RPMI7951 (cell line): ENCODE data around the gene USP12. TPM values are rescaled to one million over a fixed set of nuclear protein-coding genes. Genes with fewer than 3 reads are reported as not detected.
"Not testable (repeated sequence)": the region's sequence is repeated elsewhere in the genome, so short reads cannot be mapped to it uniquely, and the experiment has no call there.

Experiments
- DNase-seq: peaks from one replicate; pipeline ENCODE4 v3.0.0-alpha.2; 2012; ENCODE audit warnings: low read depth
- total RNA-seq: library from RNA; depleted of rRNA; stranded (reverse); fragments of >200 nt; shearing (Covaris generic); gene quantifications from 2 replicates; pipeline ENCODE4 v1.2.3, GENCODE V29; 2014

USP12 gene
- total RNA-seq, 1 experiment from 2014 or later, result 16.6 TPM

DNA sequence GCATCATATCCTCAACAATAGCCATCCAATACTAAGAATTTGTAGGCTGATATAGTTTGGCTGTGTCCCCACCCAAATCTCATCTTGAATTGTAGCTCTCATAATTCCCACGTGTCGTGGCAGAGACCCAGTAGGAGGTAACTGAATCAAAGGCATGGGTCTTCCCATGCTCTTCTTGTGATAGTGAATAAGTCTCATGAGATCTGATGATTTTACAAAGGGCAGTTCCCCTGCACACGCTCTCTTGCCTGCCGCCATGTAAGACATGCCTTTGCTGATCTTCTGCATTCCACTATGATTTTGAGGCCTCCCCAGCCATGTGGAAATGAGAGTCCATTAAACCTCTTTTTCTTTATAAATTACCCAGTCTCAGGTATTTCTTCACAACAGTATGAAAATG lies 48.2 kb downstream of the USP12 start:
- not testable (repeated sequence) for DNase-seq

DNA sequence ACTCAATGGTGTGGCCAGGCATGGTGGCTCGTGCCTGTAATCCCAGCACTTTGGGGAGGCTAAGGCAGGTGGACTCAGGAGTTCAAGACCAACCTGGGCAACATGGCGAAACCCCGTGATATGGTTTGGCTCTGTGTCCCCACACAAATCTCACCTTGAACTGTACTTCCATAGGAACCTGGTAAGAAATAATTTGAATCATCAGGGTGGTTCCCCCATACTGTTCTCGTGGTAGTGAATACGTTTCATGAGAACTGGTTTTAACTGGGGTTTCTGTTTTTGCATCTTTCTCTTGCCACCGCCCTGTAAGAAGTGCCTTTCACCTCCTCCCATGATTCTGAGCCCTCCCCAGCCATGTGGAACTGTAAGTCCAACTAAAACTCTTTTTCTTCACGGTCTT lies 49.6 kb downstream of the USP12 start:
- no peak for DNase-seq

DNA sequence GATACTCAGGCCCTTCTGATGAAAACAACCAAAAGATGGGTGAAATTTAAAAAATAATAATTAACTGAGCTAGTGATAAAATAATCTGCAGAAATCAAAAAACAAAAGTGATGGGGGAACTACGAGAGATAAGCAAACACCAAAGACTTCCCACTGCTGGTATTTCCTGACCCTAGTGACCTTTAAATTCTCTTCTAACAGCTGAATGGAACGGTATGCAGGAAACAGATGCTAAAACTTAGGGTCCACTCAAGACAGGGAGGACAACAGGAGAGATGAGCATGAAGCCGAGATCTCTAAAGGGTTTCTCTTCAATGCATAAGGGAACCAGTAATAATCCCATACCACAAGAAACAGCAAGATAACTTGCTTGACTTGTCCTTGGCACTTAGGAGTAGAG lies 50.8 kb downstream of the USP12 start:
- DNase-seq, result no peak

GRCh38 chr13:27120011-27120410 lies 51.6 kb downstream of the USP12 start:
- no peak for DNase-seq

DNA sequence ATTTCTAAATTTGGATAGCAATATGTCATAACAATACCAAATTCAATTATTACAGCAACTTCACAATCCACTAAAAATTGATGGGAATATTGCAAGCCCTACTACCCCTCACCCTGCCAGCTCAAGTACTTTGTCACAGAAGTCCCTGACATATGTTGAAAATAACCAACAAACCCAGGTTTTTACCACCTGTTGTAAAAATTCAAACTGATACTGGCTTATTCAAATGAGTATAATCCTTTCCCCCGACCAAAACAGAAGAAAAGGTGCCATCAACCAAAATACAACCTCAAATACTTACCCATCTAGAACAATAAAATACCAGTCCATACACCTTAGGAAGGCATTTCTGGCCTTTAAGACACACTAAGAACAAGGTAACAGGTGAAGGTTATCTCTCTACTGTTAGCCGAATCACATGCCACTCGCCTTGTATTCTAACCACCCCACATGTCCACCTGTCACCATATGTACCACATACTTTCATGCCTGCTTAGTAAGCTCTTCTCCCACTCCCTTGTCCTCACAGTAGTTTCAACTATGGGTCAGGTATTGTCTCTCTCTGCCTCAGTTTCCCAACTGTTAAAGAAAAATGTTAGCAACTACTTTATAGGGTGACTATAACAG lies 53.1 kb downstream of the USP12 start:
- no peak for DNase-seq

DNA sequence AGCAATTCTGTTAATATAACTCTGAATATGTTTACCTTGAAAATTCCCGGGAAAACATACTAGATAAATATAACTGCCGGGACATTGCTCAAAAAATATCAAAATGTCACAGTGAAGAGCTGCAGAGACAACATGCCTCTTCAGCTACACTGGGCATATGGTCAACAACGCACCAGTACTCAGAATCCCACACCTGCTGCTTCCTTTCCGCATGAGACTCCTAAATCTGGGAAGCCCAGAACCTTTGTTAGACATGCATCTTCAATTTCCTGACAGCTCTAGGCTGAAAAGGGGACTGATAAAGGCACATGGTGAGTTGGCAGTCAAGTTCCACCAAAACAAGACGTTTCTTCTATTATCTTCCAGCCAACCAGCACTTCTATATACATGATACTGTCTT lies 53.7 kb downstream of the USP12 start:
- DNase-seq, result no peak

GRCh38 chr13:27117158-27117557 lies 54.5 kb downstream of the USP12 start:
- DNase-seq, result no peak

- DNase-seq, result no peak
These were observed 58.2 kb downstream of the USP12 start for GRCh38 chr13:27113436-27113835.

- no peak for DNase-seq
These were observed 59.6 kb downstream of the USP12 start for GRCh38 chr13:27112006-27112405.

DNA sequence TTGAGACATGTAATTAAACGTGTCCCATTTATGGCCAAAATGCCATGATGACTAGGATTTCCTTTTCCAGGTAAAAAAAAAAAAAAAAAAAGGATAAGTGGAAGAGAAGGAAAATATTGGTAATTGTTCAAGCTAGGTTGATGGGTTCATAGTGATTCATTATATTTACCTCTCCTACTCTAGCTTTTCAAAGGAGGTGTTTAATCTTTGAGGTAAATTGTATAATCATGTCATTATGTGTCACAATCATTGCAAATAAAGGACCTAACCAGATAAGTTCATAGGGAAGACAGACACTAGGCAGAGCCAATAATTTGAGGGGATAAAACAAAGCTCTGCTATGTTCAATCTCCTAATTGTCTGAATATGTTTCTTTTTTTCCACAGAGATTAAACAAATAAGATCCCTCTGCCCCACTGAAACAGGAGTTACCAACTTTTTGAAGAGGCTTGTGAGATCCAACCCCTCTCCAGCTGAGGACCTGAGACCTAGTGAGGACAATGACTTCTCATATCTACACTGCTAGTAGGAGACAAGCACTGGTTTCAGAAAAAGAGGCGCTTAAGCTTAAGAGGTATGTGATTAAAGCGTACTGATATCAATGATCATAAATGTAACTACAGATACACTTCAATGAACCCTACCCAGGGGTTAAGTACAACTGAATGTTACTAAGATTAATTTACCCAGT lies 61.4 kb downstream of the USP12 start:
- DNase-seq, result no peak

GRCh38 chr13:27106144-27106543 lies 65.5 kb downstream of the USP12 start:
- DNase-seq, result no peak

- DNase-seq, result no peak
These were observed 67.0 kb downstream of the USP12 start for GRCh38 chr13:27104606-27105005.

GRCh38 chr13:27101847-27102246 lies 69.8 kb downstream of the USP12 start:
- DNase-seq, result no peak

- no peak for DNase-seq
These were observed 70.3 kb downstream of the USP12 start for GRCh38 chr13:27101289-27101688.

- no peak for DNase-seq
These were observed 73.9 kb downstream of the USP12 start for GRCh38 chr13:27097691-27098090.

- DNase-seq, result no peak
These were observed 80.2 kb downstream of the USP12 start for GRCh38 chr13:27091451-27091850.

- DNase-seq, result no peak
These were observed 83.0 kb downstream of the USP12 start for GRCh38 chr13:27088619-27089018.

- DNase-seq, result no peak
These were observed 84.9 kb downstream of the USP12 start for GRCh38 chr13:27086599-27087265.

DNA sequence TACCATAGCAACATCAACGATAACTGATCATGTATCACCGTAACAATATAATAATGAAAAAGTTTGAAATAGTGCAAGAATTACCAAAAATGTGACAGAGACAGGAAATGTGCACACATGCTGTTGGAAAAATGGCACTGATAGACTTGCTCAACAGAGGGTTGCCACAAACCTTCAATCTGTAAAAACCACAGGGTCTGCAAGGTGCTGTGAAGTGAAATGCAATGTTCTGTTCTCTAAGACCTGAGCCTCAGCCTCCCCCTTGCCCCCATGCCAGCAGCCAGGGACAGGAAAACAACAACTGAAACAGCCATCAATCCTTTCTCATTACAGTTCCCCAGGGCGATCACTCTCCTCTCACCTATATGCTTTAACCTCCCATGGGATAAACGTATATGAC lies 88.4 kb downstream of the USP12 start:
- no peak for DNase-seq

- DNase-seq, result no peak
These were observed 89.5 kb downstream of the USP12 start for GRCh38 chr13:27081893-27082679.

DNA sequence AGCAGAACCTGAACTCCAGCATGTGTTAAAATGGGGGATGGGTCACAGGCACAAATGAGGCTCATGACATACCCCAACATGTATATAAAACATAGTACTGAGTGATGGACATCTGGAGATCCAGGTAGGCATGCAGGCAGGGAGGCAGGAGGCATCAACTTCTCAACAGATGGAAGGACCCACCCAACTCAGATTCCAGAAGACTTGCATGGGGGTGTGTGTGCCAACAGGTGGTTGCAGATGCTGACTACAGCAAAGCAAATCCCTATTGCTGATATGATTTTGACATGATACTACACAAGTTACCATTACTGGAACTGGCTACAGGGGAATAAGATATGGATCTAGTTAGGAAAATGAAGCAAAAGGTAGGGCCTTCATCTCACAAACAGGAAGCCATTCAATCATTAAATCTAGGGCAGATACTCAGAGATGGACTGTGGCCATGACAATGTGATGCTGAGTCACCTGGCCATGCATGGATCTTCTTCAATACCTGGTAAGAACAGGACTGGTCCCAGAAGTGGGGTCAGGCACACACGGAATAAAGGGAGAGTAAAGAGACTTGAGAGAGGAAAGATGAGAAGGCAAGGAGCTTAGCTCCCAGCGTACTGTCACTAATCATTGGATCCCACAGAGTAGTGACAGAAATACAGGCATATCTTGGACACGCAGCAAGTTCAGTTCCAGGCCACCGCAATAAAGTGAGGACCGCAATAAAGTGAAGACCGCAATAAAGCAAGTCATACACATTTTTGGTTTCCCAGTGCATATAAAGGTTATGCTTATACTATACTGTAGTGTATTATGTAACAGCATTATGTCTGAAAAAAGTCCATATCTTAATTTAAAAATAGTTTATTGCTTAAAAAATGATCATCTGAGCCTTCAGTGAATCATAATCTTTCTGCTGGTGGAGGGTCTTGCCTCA lies 91.3 kb downstream of the USP12 start:
- DNase-seq, result no peak
